Chondrocyte (in vitro differentiated cells): ENCODE results near the gene LRRC26. TPM values are rescaled to one million over a fixed set of nuclear protein-coding genes. Genes with fewer than 3 reads are reported as not detected.

Source experiments
- DNase-seq: peaks from one replicate; pipeline ENCODE4 v3.0.0; 2021; ENCODE audit warnings: mixed read lengths, low spot score
- H3K27ac Mint-ChIP-seq: one replicate; pipeline ENCODE4 v1.8.0; 2021; ENCODE audit warnings: mild to moderate bottlenecking, moderate library complexity, mixed read lengths; ENCODE audit not compliant: unreplicated experiment
- H3K27me3 Mint-ChIP-seq: 2 replicates; pipeline ENCODE4 v1.8.0; 2021; ENCODE audit warnings: low read depth, mixed read lengths
- H3K36me3 Mint-ChIP-seq: 2 replicates; pipeline ENCODE4 v1.8.0; 2021; ENCODE audit warnings: low read depth, mixed read lengths
- H3K4me1 Mint-ChIP-seq: 2 replicates; pipeline ENCODE4 v1.8.0; 2021; ENCODE audit warnings: low read depth, mild to moderate bottlenecking, mixed read lengths
- H3K4me3 Mint-ChIP-seq: one replicate; pipeline ENCODE4 v1.8.0; 2021; ENCODE audit warnings: mild to moderate bottlenecking, moderate library complexity, mixed read lengths; ENCODE audit not compliant: unreplicated experiment
- H3K9me3 Mint-ChIP-seq: 2 replicates; pipeline ENCODE4 v1.8.0; 2021; ENCODE audit warnings: low read depth, mixed read lengths
- total RNA-seq: library from RNA; stranded (reverse); gene quantifications from 3 replicates; pipeline ENCODE4 v1.2.1, GENCODE V29; 2021
- TF ChIP-seq, protein P1 (sequence below): fragments of 200-600 bp; sonication (generic); IDR thresholded peaks from 2 replicates; pipeline ENCODE4 v1.5.0; 2021; ENCODE audit warnings: antibody characterized with exemption, mild to moderate bottlenecking, moderate library complexity

The LRRC26 gene
- total RNA-seq, 1 donor from 2014 or later = not detected

DNA sequence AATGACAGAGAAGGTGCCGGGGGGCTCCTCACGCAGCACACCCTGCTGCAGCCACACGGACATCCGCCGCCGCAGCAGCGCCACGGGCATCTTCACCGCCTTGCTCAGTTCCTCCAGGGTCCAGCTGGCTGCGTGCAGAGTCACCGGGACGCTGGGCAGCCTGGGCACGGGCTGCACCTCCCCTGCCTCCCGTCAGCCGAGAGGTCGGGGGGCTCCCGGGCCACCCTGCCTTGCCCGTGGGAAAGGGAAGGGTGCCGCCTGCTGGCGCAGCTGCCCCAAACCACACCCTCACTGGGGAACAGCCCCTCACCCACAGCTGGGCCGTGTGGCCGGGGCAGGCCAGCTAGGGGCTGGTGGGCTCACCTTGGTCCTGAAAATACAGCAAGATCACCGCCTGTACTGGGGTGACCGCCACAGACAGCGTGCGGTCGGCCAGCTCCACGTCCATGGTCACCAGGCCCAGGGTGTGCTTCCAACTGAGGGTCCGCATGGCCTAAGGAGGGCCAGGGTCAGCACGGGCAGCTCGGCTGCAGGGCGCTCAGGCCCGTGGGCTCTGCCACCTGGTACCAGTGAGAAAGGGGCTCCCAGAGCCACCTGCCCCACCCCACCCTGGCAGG, 5.6 kb upstream of the LRRC26 start:
- TF ChIP-seq, protein P1, sequence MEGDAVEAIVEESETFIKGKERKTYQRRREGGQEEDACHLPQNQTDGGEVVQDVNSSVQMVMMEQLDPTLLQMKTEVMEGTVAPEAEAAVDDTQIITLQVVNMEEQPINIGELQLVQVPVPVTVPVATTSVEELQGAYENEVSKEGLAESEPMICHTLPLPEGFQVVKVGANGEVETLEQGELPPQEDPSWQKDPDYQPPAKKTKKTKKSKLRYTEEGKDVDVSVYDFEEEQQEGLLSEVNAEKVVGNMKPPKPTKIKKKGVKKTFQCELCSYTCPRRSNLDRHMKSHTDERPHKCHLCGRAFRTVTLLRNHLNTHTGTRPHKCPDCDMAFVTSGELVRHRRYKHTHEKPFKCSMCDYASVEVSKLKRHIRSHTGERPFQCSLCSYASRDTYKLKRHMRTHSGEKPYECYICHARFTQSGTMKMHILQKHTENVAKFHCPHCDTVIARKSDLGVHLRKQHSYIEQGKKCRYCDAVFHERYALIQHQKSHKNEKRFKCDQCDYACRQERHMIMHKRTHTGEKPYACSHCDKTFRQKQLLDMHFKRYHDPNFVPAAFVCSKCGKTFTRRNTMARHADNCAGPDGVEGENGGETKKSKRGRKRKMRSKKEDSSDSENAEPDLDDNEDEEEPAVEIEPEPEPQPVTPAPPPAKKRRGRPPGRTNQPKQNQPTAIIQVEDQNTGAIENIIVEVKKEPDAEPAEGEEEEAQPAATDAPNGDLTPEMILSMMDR = no peak
- peaks cover 11% of the 10 kb centered on the region for H3K36me3 Mint-ChIP-seq
- peaks cover 2% of the 10 kb centered on the region for H3K27me3 Mint-ChIP-seq
- no peaks in the 10 kb centered on the region for H3K9me3 Mint-ChIP-seq
- no peaks in the 10 kb centered on the region for H3K4me1 Mint-ChIP-seq
- no peak overlapping the region for H3K27ac Mint-ChIP-seq
- no peak overlapping the region for H3K4me3 Mint-ChIP-seq
- no peak for DNase-seq

DNA sequence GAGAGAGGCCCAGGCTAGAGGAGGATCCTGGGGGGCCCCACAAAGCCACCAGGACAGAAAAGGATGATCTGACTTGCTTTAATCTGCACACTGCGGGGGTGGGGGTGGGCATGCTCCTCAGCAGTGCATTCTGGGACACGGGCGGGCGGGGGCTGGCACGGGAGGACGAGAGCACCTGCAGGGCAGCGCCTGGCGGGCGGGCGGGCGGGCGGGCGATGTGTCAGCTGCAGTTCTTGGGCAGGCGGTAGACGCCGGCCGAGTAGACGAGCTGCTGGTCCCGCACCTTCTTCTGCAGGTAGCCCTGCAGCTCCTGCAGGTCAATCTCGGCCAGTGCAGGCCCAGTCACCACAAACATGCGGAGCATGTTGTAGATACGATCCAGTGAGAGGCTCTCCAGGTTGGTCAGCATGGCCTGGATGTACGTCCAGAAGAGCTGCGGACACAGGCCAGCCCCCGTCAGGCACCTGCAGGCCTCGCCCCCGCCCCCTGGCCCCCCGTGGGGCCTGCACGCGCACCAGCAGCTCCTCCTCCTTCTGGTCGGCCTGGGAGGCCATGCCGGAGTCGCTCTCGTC, 5.0 kb upstream of the LRRC26 start:
- no peak overlapping the region for H3K4me3 Mint-ChIP-seq
- peaks cover 4% of the 10 kb centered on the region for H3K27me3 Mint-ChIP-seq
- TF ChIP-seq, protein P1 = no peak
- peaks cover 8% of the 10 kb centered on the region for H3K36me3 Mint-ChIP-seq
- H3K9me3 Mint-ChIP-seq = no peaks in the 10 kb centered on the region
- no peak for DNase-seq
- H3K4me1 Mint-ChIP-seq = no peaks in the 10 kb centered on the region
- H3K27ac Mint-ChIP-seq = no peak overlapping the region

DNA sequence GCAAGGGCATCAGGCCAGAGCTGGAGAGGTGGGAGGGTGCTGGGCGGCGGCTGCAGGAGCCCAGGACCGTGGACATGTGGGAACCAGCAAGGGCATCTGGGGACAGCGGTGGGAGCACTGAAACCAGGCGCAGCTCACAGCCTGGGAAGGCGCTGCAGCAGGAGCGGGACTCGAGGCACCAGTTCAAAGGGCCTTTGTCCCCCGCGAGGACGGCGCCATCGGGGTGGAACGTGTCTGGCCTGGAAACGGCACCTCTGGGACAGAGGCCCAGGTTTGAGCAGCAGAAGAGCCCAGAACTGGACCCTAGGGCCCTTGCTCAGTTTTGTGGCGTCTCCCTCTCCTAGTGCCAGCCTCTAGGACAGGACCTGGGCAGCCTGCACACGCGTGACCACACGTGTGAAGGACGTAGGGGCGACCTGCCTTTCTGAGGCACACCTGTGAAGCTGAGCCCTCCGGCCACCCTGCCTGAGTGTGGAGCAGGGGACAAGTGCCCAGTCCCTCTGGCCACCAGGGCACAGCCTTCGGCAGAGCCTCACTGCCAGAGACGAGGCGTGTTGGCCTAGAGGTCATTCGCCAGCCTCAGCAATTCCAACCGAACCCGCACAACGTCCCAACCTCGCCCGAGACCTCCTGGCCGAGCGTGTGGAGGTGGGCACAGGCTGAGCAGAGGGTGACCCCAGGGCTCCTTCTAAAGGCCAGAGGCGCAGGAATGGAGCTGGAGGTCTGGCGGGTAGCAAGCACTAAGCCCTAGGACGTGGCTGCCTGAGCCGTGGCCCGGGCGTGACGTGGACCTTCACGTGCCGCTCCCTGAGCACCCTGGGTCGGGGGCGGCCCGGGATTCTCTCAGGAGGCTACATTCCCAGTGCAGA, 4.2 kb upstream of the LRRC26 start:
- Mint-ChIP-seq H3K4me3 (no peak overlapping the region), H3K4me1 (no peaks in the 10 kb centered on the region), H3K36me3 (peaks cover 4% of the 10 kb centered on the region), H3K27ac (no peak overlapping the region), H3K9me3 (no peaks in the 10 kb centered on the region), H3K27me3 (peaks cover 4% of the 10 kb centered on the region)
- TF ChIP-seq, protein P1 = no peak
- DNase-seq = no peak

DNA sequence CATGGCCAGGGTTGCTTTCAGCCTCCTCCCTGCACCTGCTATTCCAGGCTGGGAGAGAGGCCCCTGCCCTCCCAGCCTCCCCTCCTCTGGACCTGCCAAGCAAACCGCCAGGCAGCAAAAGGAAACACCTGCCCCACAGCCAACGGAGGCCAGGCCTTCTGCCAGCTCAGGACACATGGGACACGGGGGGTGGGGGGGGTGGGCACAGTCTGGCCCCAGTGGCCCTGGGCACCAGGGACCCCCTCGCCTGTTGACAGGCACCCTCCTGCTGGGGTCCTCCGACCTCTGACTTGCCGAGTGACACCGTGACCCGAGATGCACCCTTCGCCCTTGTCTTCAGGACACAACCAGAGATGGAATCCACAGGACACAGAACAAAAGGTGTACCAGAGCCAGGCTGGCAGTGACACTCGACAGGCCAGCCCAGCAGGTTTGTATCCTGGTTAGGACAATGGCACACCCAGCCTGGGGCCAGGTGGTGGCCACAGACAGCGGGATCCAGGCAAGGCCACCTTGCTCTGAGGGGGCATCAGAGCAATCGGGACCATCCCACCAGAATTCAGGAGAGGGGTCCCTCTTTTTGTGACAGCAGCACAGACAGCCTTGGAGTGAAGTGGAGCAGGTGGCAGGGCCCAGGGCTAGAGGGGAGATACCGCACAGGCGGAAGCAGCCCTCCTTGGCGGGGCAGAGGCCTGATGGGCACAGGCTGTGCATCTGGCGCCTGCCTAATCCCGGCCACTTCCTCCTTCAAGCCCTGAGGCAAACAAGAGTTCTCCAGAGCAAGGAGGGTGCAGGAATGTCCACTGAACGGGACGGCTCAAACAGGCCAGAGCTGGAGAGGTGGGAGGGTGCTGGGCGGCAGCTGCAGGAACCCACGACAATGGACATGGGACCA, 3.3 kb upstream of the LRRC26 start:
- TF ChIP-seq, protein P1 = no peak
- H3K27me3 Mint-ChIP-seq = peaks cover 6% of the 10 kb centered on the region
- H3K27ac Mint-ChIP-seq = no peak overlapping the region
- H3K36me3 Mint-ChIP-seq = peaks cover 4% of the 10 kb centered on the region
- H3K4me3 Mint-ChIP-seq = no peak overlapping the region
- no peak for DNase-seq
- no peaks in the 10 kb centered on the region for H3K9me3 Mint-ChIP-seq
- peaks cover 3% of the 10 kb centered on the region for H3K4me1 Mint-ChIP-seq
